GM04504 (cell line): Measurements from ENCODE around the gene TELO2.
"Not testable (repeated sequence)": the region's sequence is repeated elsewhere in the genome, so short reads cannot be mapped to it uniquely, and the experiment has no call there.

ENCODE experiments used
- DNase-seq: peaks from one replicate; pipeline ENCODE4 v3.0.0-alpha.2; 2012; ENCODE audit warnings: low read depth

Gene TELO2

GRCh38 chr16:1457489-1458245 is 35.5 kb upstream of the TELO2 start:
- DNase-seq: no peak

- DNase-seq: no peak
Observed at GRCh38 chr16:1458336-1458976, 34.7 kb upstream of the TELO2 start.

- DNase-seq: no peak
Observed at GRCh38 chr16:1458977-1459341, 34.2 kb upstream of the TELO2 start.

GRCh38 chr16:1459967-1460366 is 33.2 kb upstream of the TELO2 start:
- DNase-seq: no peak

- no peak for DNase-seq
Observed at GRCh38 chr16:1460602-1461138, 32.5 kb upstream of the TELO2 start.

- no peak for DNase-seq
Observed at GRCh38 chr16:1461146-1461545, 32.0 kb upstream of the TELO2 start.

- no peak for DNase-seq
Observed at GRCh38 chr16:1464196-1464893, 28.8 kb upstream of the TELO2 start.

- DNase-seq: no peak
Observed at GRCh38 chr16:1464894-1465566, 28.1 kb upstream of the TELO2 start.

GRCh38 chr16:1465567-1465915 is 27.6 kb upstream of the TELO2 start:
- DNase-seq: no peak

GRCh38 chr16:1466054-1466453 is 27.1 kb upstream of the TELO2 start:
- DNase-seq: no peak

GRCh38 chr16:1466968-1467521 is 26.1 kb upstream of the TELO2 start:
- no peak for DNase-seq

- no peak for DNase-seq
Observed at GRCh38 chr16:1468426-1468810, 24.7 kb upstream of the TELO2 start.

- DNase-seq: not testable (repeated sequence)
Observed at GRCh38 chr16:1469141-1469540, 24.0 kb upstream of the TELO2 start.

GRCh38 chr16:1469693-1470201 is 23.4 kb upstream of the TELO2 start:
- DNase-seq: no peak

GRCh38 chr16:1470481-1471251 is 22.5 kb upstream of the TELO2 start:
- no peak for DNase-seq

- no peak for DNase-seq
Observed at GRCh38 chr16:1471569-1472194, 21.5 kb upstream of the TELO2 start.

GRCh38 chr16:1472974-1473373 is 20.2 kb upstream of the TELO2 start:
- DNase-seq: no peak

GRCh38 chr16:1474082-1474795 is 18.9 kb upstream of the TELO2 start:
- DNase-seq: no peak

GRCh38 chr16:1474796-1475551 is 18.2 kb upstream of the TELO2 start, which contains the start of gene CLCN7:
Gene CLCN7, minus strand, starts transcription at chr16:1475028. Its CDS starts 54 bp downstream, at chr16:1474974.
- DNase-seq: peak; percentile 66
